GM21515 (cell line): ENCODE data around the gene SNX7.

ENCODE experiments used
- ATAC-seq: cut with Tn5 transposase; IDR thresholded peaks from one replicate; pipeline ENCODE4 v1.9.1; 2021; ENCODE audit not compliant: unreplicated experiment

Gene SNX7

GRCh38 chr1:98661544-98662355 lies at the start of gene SNX7:
Gene SNX7, plus strand, starts transcription at chr1:98661721. Its CDS starts 11 bp downstream, at chr1:98661732.
- peak; percentile 97 for ATAC-seq

- no peak for ATAC-seq
These were observed 24.2 kb upstream of the SNX7 start for GRCh38 chr1:98637316-98637715.

- no peak for ATAC-seq
These were observed 23.3 kb upstream of the SNX7 start for GRCh38 chr1:98638185-98638584.

- no peak for ATAC-seq
These were observed 17.0 kb upstream of the SNX7 start for GRCh38 chr1:98644510-98644909.

GRCh38 chr1:98651116-98651632 lies 10.3 kb upstream of the SNX7 start:
- no peak for ATAC-seq

- no peak for ATAC-seq
These were observed 8.4 kb upstream of the SNX7 start for GRCh38 chr1:98653123-98653522.

GRCh38 chr1:98659879-98660278 lies 1.6 kb upstream of the SNX7 start:
- no peak for ATAC-seq

GRCh38 chr1:98660940-98661543 lies 479 bp upstream of the SNX7 start:
- ATAC-seq: no peak

GRCh38 chr1:98662356-98662670 lies 792 bp downstream of the SNX7 start:
- no peak for ATAC-seq

GRCh38 chr1:98668733-98669132 lies 7.2 kb downstream of the SNX7 start:
- ATAC-seq: no peak

- no peak for ATAC-seq
These were observed 8.1 kb downstream of the SNX7 start for GRCh38 chr1:98669355-98670296.

GRCh38 chr1:98672189-98672588 lies 10.7 kb downstream of the SNX7 start:
- no peak for ATAC-seq

- ATAC-seq: no peak
These were observed 12.7 kb downstream of the SNX7 start for GRCh38 chr1:98674075-98674781.

- no peak for ATAC-seq
These were observed 13.8 kb downstream of the SNX7 start for GRCh38 chr1:98675282-98675681.

- no peak for ATAC-seq
These were observed 15.8 kb downstream of the SNX7 start for GRCh38 chr1:98677288-98677687.

GRCh38 chr1:98681812-98682211 lies 20.3 kb downstream of the SNX7 start:
- no peak for ATAC-seq

GRCh38 chr1:98688110-98688739 lies 26.7 kb downstream of the SNX7 start:
- no peak for ATAC-seq

- no peak for ATAC-seq
These were observed 29.1 kb downstream of the SNX7 start for GRCh38 chr1:98690576-98690975.

GRCh38 chr1:98692482-98692881 lies 31.0 kb downstream of the SNX7 start:
- no peak for ATAC-seq

GRCh38 chr1:98693385-98693784 lies 31.9 kb downstream of the SNX7 start:
- no peak for ATAC-seq
